Ovary (tissue), 9 donors: ENCODE data around the gene SLC4A5. TPM values are rescaled to one million over a fixed set of nuclear protein-coding genes. Genes with fewer than 3 reads are reported as not detected.

Experiments
- DNase-seq, 5 donors: peaks; one replicate each; pipeline ENCODE4 v3.0.0-alpha.2; 2019 to 2020
- H3K27ac ChIP-seq, 2 donors: fragments of 200-600 bp; one replicate each; pipeline versions ENCODE4 v1.5.1 to v1.8.0; 2019 to 2022
- H3K27me3 ChIP-seq: fragments of 200-600 bp; one replicate; pipeline ENCODE4 v1.8.0; 2022
- H3K36me3 ChIP-seq: fragments of 200-600 bp; sonication (generic); one replicate; pipeline ENCODE4 v1.5.1; 2019
- H3K4me1 ChIP-seq: one replicate; pipeline ENCODE4 v1.8.1; 2013; ENCODE audit warnings: mild to moderate bottlenecking, moderate library complexity; ENCODE audit not compliant: insufficient read depth
- H3K4me3 ChIP-seq: fragments of 200-600 bp; sonication (generic); one replicate; pipeline ENCODE4 v1.5.1; 2017
- H3K9me3 ChIP-seq, 2 donors: fragments of 200-600 bp in 1 of 2; sonication (generic) in 1 of 2; one replicate each; pipeline versions ENCODE4 v1.5.1 to v1.8.1; 2013 to 2019; ENCODE audit warnings: mild to moderate bottlenecking in 1 of 2, moderate library complexity in 1 of 2
- EP300 ChIP-seq: sonication (generic); formaldehyde crosslinking; IDR thresholded peaks from one replicate; pipeline ENCODE4 v1.6.1; 2017; ENCODE audit warnings: antibody characterized with exemption
- POLR2A ChIP-seq: fragments of 450-650 bp; IDR thresholded peaks from one replicate; pipeline ENCODE4 v1.6.1; 2017; ENCODE audit warnings: antibody characterized with exemption, mild to moderate bottlenecking, moderate library complexity
- WGBS, 3 donors: extraction: QIAGEN DNeasy Blood & Tissue Kit in 1 of 3; methylation state at CpG; one replicate each; pipeline versions ENCODE4 v1.1.5 to v1.1.7; 2013 to 2017; 5-methylcytosine and 5-hydroxymethylcytosine counted together
- intact Hi-C, 4 donors: fragments of 100-400 bp; cut with DNase I; formaldehyde crosslinking; loops; one replicate each; pipeline versions ENCODE4 v1.11.0 to v1.15.1; 2022 to 2023
- polyA plus RNA-seq, 2 donors: library from polyadenylated mRNA; stranded (reverse); fragments of 200-250 nt in 1 of 2; fragments of 350-450 nt in 1 of 2; fragmentation: Illumina TruSeq in 1 of 2; extraction: RNeasy Lipid Tissue Mini Kit (QIAGEN cat#74804) in 1 of 2; gene quantifications; one replicate each; pipeline ENCODE4 v1.2.3, GENCODE V29; 2013 to 2014
- total RNA-seq, 7 donors: library from RNA; depleted of rRNA in 2 of 7; stranded (reverse); fragments of >200 nt in 2 of 7; fragmentation: NEBNext Ultra II Directional in 3 of 7; extraction: Animal tissue kit (Norgen Biotek cat#: 25700) in 3 of 7; gene quantifications; one replicate each; pipeline versions ENCODE4 v1.1.0 to v1.2.4, GENCODE V29; 2016 to 2023
- TF ChIP-seq, protein P1 (sequence below), 3 donors: fragments of 450-650 bp in 2 of 3; fragments of 200-600 bp in 1 of 3; IDR thresholded peaks; one replicate each; pipeline versions ENCODE4 v1.5.1 to v1.8.0; 2016 to 2022; ENCODE audit warnings: antibody characterized with exemption in 3 of 3, mild to moderate bottlenecking in 1 of 3
- donor health status: DM: no; HTN: no; CAD: no; lungs with moderate emphysema.
- donor health status: DM: no; HTN: no; CAD: no.
- donor health status: Bipolar disorder and iron deficiency.
- donor health status: DM: yes; HTN: yes; CAD: no.
- donor health status: DM: no; HTN: no; CAD: no.
- donor health status: DM: yes; HTN: yes; CAD: no.

SLC4A5 gene
- total and polyA plus RNA-seq, 9 donors, result 1.1 to 6.3 (median 2.4) TPM

- no peaks in the 10 kb centered on the region for H3K9me3 ChIP-seq
- no peak for DNase-seq
- no peak overlapping the region for H3K4me3 ChIP-seq
- H3K27me3 ChIP-seq, result no peaks in the 10 kb centered on the region
- WGBS, 3 donors, result 83 to 92% (median 85%) methylated on average over 2 of the region's 2 CpGs
- no peak for TF ChIP-seq POLR2A
- H3K27ac ChIP-seq, result no peak overlapping the region
- intact Hi-C loops, result no loop called here
- no peaks in the 10 kb centered on the region for H3K4me1 ChIP-seq
- no peaks in the 10 kb centered on the region for H3K36me3 ChIP-seq
These were observed 40.4 kb downstream of the SLC4A5 start for GRCh38 chr2:74302865-74303264.

DNA sequence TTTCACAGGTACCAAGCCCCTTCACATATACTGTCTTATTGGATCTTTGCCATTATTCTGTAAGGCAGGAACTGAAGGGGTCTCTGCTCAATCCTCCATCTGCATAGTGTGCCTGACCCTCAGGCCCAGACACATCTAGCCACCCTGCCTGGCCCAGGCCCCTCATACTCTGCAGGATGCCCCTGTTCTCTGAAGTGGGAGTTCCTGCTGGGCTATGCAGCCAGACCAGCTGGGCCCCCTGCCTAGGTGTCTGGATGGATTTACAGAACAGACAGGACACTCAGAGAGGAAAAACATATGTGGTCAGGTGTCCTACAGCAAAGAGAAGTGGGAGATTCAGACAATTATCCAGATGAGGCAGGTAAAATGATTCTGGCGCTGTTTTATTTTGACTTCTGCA is 42.0 kb downstream of the SLC4A5 start:
- H3K27ac ChIP-seq, result no peak overlapping the region
- no peaks in the 10 kb centered on the region for H3K27me3 ChIP-seq
- WGBS, 3 donors, result 98 to 100% (median 100%) methylated on average over 1 of the region's 1 CpG
- H3K9me3 ChIP-seq, result no peaks in the 10 kb centered on the region
- no peak overlapping the region for H3K4me3 ChIP-seq
- no peaks in the 10 kb centered on the region for H3K4me1 ChIP-seq
- TF ChIP-seq, protein P1, sequence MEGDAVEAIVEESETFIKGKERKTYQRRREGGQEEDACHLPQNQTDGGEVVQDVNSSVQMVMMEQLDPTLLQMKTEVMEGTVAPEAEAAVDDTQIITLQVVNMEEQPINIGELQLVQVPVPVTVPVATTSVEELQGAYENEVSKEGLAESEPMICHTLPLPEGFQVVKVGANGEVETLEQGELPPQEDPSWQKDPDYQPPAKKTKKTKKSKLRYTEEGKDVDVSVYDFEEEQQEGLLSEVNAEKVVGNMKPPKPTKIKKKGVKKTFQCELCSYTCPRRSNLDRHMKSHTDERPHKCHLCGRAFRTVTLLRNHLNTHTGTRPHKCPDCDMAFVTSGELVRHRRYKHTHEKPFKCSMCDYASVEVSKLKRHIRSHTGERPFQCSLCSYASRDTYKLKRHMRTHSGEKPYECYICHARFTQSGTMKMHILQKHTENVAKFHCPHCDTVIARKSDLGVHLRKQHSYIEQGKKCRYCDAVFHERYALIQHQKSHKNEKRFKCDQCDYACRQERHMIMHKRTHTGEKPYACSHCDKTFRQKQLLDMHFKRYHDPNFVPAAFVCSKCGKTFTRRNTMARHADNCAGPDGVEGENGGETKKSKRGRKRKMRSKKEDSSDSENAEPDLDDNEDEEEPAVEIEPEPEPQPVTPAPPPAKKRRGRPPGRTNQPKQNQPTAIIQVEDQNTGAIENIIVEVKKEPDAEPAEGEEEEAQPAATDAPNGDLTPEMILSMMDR (IDR thresholded peaks at IDR 0.05), result no peak
- TF ChIP-seq POLR2A (no peak), EP300 (no peak)
- H3K36me3 ChIP-seq, result no peaks in the 10 kb centered on the region
- no peak for DNase-seq
- intact Hi-C loops, result no loop called here

DNA sequence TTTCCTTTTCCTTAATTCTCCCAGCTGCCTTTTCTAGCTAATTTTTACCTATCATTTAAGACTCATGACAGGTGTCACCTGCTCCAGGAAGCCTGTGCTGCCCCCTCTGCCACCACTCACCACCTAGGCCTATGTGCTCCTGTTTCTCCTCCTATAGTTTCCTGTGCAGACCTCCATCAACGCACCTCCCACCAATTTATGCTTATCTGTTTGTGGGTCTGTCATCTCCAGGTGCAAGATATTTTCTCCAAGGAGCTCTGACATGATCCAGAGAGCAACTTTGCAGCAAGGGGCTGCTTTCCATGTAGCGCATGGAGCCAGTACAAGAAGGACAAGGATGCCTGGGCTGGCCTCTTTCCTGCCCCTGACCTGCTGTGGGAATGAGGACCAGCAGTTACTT is 42.7 kb downstream of the SLC4A5 start:
- 72 to 82% (median 79%) methylated on average over 2 of the region's 2 CpGs for WGBS, 3 donors
- TF ChIP-seq EP300, result no peak
- TF ChIP-seq POLR2A, result no peak
- TF ChIP-seq, protein P1 (IDR thresholded peaks at IDR 0.05), result no peak
- DNase-seq, result no peak

GRCh38 chr2:74297950-74298349 is 45.3 kb downstream of the SLC4A5 start:
- TF ChIP-seq, protein P1 (IDR thresholded peaks at IDR 0.05), result no peak
- TF ChIP-seq POLR2A (no peak), EP300 (no peak)
- no peaks in the 10 kb centered on the region for H3K27me3 ChIP-seq
- no peaks in the 10 kb centered on the region for H3K9me3 ChIP-seq
- H3K4me1 ChIP-seq, result no peaks in the 10 kb centered on the region
- H3K27ac ChIP-seq, result no peak overlapping the region
- intact Hi-C loops, result no loop called here
- H3K4me3 ChIP-seq, result no peak overlapping the region
- no peak for DNase-seq
- H3K36me3 ChIP-seq, result no peaks in the 10 kb centered on the region
- WGBS, 3 donors, result 89 to 92% (median 90%) methylated on average over 1 of the region's 1 CpG

More for the DNA sequence above, 42.7 kb downstream of the SLC4A5 start:
- no peak overlapping the region for H3K4me3 ChIP-seq
- no peaks in the 10 kb centered on the region for H3K9me3 ChIP-seq
- H3K36me3 ChIP-seq, result no peaks in the 10 kb centered on the region
- intact Hi-C loops, result no loop called here
- H3K27ac ChIP-seq, result no peak overlapping the region
- no peaks in the 10 kb centered on the region for H3K27me3 ChIP-seq
- no peaks in the 10 kb centered on the region for H3K4me1 ChIP-seq

GRCh38 chr2:74297391-74297790 is 45.8 kb downstream of the SLC4A5 start:
- Histone ChIP-seq H3K36me3 (no peaks in the 10 kb centered on the region), H3K9me3 (no peaks in the 10 kb centered on the region), H3K4me1 (no peaks in the 10 kb centered on the region), H3K4me3 (no peak overlapping the region), H3K27me3 (no peaks in the 10 kb centered on the region), H3K27ac (no peak overlapping the region)
- no peak for DNase-seq
- TF ChIP-seq EP300 (no peak), POLR2A (no peak)
- TF ChIP-seq, protein P1 (IDR thresholded peaks at IDR 0.05), result no peak
- intact Hi-C loops, result no loop called here
